Esophagus squamous epithelium (tissue), 4 donors: Measurements from ENCODE around the gene CDC42BPB.

ENCODE experiments used
- CTCF ChIP-seq, 6 experiments: fragments of 450-650 bp in 4 of 6; fragments of 200-600 bp in 2 of 6; sonication (generic) in 2 of 6; IDR thresholded peaks; one replicate each; pipeline ENCODE4 v1.5.1; 2016 to 2019; ENCODE audit warnings: antibody characterized with exemption in 6 of 6, mild to moderate bottlenecking in 4 of 6, moderate library complexity in 4 of 6
- POLR2A ChIP-seq, 4 donors: fragments of 450-650 bp; IDR thresholded peaks; one replicate each; pipeline ENCODE4 v1.6.1; 2017; ENCODE audit warnings: antibody characterized with exemption in 4 of 4, mild to moderate bottlenecking in 4 of 4, moderate library complexity in 3 of 4

GRCh38 chr14:103009559-103009958, 47.8 kb downstream of the CDC42BPB start:
- TF ChIP-seq CTCF (IDR thresholded peaks at IDR 0.05) (no peak), POLR2A (IDR thresholded peaks at IDR 0.05) (no peak)
